GM12872 (cell line): Measurements from ENCODE around the gene KCND2.
A peak's percentile ranks its signal among the peaks of the same experiment; 100 is the strongest.

Source experiments
- TF ChIP-seq, protein P1 (sequence below): IDR thresholded peaks from 3 replicates; pipeline ENCODE4 v1.5.1; 2011; ENCODE audit warnings: low read depth, mild to moderate bottlenecking, low read length, moderate library complexity; ENCODE audit not compliant: insufficient read depth

Gene KCND2

GRCh38 chr7:120412139-120413050 is 139.4 kb downstream of the KCND2 start:
- TF ChIP-seq, protein P1, sequence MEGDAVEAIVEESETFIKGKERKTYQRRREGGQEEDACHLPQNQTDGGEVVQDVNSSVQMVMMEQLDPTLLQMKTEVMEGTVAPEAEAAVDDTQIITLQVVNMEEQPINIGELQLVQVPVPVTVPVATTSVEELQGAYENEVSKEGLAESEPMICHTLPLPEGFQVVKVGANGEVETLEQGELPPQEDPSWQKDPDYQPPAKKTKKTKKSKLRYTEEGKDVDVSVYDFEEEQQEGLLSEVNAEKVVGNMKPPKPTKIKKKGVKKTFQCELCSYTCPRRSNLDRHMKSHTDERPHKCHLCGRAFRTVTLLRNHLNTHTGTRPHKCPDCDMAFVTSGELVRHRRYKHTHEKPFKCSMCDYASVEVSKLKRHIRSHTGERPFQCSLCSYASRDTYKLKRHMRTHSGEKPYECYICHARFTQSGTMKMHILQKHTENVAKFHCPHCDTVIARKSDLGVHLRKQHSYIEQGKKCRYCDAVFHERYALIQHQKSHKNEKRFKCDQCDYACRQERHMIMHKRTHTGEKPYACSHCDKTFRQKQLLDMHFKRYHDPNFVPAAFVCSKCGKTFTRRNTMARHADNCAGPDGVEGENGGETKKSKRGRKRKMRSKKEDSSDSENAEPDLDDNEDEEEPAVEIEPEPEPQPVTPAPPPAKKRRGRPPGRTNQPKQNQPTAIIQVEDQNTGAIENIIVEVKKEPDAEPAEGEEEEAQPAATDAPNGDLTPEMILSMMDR: no peak

DNA sequence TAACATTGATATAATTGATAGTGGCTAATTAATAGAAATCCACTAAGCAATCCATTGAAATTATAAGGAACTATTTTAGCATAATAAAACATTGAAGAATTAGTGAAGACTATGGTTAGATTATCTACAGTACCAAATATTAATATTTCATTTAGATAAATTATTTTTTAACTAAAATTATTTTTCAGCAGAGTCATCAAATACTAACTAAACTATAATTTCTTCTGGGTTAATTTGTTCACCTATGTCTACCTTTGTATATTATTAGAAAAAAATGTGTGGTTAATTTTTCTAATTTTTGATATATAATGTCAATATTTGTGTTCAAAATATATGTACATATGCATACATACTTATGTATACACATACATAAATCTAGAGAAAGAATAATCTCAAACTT is 140.2 kb downstream of the KCND2 start:
- TF ChIP-seq, protein P1: no peak

DNA sequence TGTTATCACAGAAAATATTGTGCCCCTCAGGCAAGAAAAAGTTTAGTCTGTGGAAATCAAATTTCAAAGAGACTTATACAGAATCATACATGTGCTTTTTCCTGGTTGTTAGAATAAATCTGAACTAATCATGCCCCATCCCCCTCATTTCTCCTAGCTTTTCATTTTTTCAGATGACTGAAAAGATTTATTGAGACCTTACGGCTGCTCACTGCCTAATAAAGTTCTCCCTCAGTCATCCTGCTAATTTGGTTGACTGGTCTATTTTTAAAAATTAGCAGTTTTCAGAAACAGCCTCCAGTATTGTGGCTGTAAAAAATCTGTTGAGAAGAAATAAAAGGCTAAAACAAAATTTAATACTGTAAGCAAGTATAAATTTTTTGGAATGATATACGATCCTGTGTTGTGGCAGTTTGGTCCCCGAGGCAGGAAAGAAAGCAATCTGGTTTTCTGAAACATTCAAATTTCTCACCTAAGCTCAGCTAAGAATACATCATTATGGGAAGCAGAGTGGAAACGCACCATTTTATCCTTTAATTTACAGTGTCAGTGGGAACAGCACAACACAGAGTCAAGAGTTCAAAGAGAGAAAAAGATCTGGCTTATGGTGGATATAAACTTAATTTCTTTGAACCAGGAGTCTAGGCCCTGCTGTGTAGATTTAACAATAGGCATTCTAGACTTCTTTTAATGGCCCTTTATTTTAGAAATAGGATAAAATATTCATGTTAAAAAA is 144.4 kb downstream of the KCND2 start:
- TF ChIP-seq, protein P1: no peak

- TF ChIP-seq, protein P1: no peak
Observed at GRCh38 chr7:120421151-120421651, 148.2 kb downstream of the KCND2 start.

- TF ChIP-seq, protein P1: no peak
Observed at GRCh38 chr7:120431016-120431415, 158.0 kb downstream of the KCND2 start.

DNA sequence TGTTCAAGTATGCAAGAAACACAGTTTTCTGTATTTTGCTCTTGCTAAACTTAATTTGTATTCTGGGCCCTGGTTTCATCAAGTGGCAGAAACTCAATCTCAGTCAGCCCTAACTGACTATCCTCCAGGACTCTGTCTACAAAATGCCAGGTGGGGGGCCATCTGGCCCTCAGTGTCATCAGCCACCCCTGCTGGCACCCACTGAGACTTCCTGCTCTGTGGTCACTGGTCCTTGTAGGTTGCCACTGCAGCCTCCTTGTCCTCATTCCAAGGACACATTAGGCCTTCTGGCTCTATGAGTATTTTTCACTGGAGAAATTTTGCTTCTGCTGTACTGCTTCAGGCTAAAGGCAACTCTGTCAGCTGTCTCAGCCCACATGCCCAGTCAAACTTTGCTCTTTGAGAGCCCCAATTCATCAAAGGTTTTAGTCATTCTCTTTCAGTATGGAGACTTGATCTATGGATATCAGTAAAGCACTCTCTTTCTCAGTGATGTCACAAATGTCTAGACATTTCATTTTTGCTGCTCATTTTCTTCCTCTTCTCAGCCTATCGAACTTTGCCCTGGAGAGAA is 163.6 kb downstream of the KCND2 start:
- TF ChIP-seq, protein P1: 0 out of 3 replicates have a peak, but pooled peaks have one; percentile 11

DNA sequence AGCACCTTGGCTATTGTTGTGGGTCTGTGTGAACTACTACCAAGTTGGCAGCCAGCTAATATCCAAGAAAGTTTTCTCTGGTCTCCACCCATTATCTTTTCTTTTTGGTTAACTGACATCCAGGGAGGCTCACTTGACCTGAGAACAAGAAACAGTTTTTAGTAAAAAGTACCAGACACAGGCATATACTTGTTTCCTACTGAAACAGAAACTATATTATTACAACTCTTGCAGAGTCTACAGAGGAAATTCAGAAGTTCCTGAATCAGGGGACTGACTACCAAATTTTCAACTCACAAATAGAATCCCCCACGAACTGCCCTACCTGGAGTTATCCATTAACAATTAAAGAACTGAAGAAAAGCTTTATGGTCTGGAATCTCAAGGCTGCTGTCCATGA is 168.9 kb downstream of the KCND2 start:
- TF ChIP-seq, protein P1: no peak
